Osteocyte (in vitro differentiated cells): ENCODE data around the gene COMP. TPM values are rescaled to one million over a fixed set of nuclear protein-coding genes. Genes with fewer than 3 reads are reported as not detected.
"Not testable (repeated sequence)": the region's sequence is repeated elsewhere in the genome, so short reads cannot be mapped to it uniquely, and the experiment has no call there.

ENCODE experiments used
- DNase-seq: peaks from one replicate; pipeline ENCODE4 v3.0.0; 2021; ENCODE audit warnings: mixed read lengths; ENCODE audit not compliant: unreplicated experiment; ENCODE audit errors: extremely low spot score
- H3K27ac Mint-ChIP-seq: one replicate; pipeline ENCODE4 v1.8.0; 2021; ENCODE audit warnings: mild to moderate bottlenecking, mixed read lengths; ENCODE audit not compliant: unreplicated experiment
- H3K27me3 Mint-ChIP-seq: one replicate; pipeline ENCODE4 v1.8.0; 2021; ENCODE audit warnings: mixed read lengths; ENCODE audit not compliant: unreplicated experiment
- H3K36me3 Mint-ChIP-seq: one replicate; pipeline ENCODE4 v1.8.0; 2021; ENCODE audit warnings: mixed read lengths; ENCODE audit not compliant: unreplicated experiment
- H3K4me1 Mint-ChIP-seq: one replicate; pipeline ENCODE4 v1.8.0; 2021; ENCODE audit warnings: mixed read lengths; ENCODE audit not compliant: unreplicated experiment
- H3K4me3 Mint-ChIP-seq: one replicate; pipeline ENCODE4 v1.8.0; 2021; ENCODE audit warnings: mild to moderate bottlenecking, moderate library complexity, mixed read lengths; ENCODE audit not compliant: unreplicated experiment
- H3K9me3 Mint-ChIP-seq: one replicate; pipeline ENCODE4 v1.8.0; 2021; ENCODE audit warnings: mixed read lengths; ENCODE audit not compliant: unreplicated experiment
- CTCF ChIP-seq: fragments of 200-600 bp; sonication (generic); IDR thresholded peaks from 2 replicates; pipeline ENCODE4 v1.5.0; 2021; ENCODE audit warnings: antibody characterized with exemption, mild to moderate bottlenecking, moderate library complexity
- total RNA-seq: library from RNA; stranded (reverse); gene quantifications from 2 replicates; pipeline ENCODE4 v1.2.1, GENCODE V29; 2021

The COMP gene
- total RNA-seq, 1 donor from 2014 or later, result 0.13 TPM

- peaks cover 25% of the 10 kb centered on the region for H3K4me1 Mint-ChIP-seq
- no peaks in the 10 kb centered on the region for H3K36me3 Mint-ChIP-seq
- H3K9me3 Mint-ChIP-seq, result peaks cover 4% of the 10 kb centered on the region
- H3K27me3 Mint-ChIP-seq, result peaks cover 5% of the 10 kb centered on the region
- no peak for TF ChIP-seq CTCF
- DNase-seq, result no peak
- H3K27ac Mint-ChIP-seq, result no peak overlapping the region
- peak overlapping the region; percentile 76 for H3K4me3 Mint-ChIP-seq
Observed at GRCh38 chr19:18830488-18830887, 39.4 kb upstream of the COMP start.

GRCh38 chr19:18828786-18829185, 37.7 kb upstream of the COMP start:
- peaks cover 5% of the 10 kb centered on the region for H3K27me3 Mint-ChIP-seq
- no peaks in the 10 kb centered on the region for H3K36me3 Mint-ChIP-seq
- DNase-seq, result no peak
- no peak overlapping the region for H3K4me3 Mint-ChIP-seq
- no peak for TF ChIP-seq CTCF
- H3K27ac Mint-ChIP-seq, result no peak overlapping the region
- H3K4me1 Mint-ChIP-seq, result peaks cover 11% of the 10 kb centered on the region
- H3K9me3 Mint-ChIP-seq, result peaks cover 4% of the 10 kb centered on the region

GRCh38 chr19:18817574-18817973, 26.5 kb upstream of the COMP start:
- DNase-seq, result no peak
- no peak overlapping the region for H3K4me3 Mint-ChIP-seq
- H3K4me1 Mint-ChIP-seq, result peaks cover 6% of the 10 kb centered on the region
- H3K9me3 Mint-ChIP-seq, result no peaks in the 10 kb centered on the region
- H3K27me3 Mint-ChIP-seq, result peaks cover 4% of the 10 kb centered on the region
- no peaks in the 10 kb centered on the region for H3K36me3 Mint-ChIP-seq
- H3K27ac Mint-ChIP-seq, result no peak overlapping the region
- no peak for TF ChIP-seq CTCF

- not testable (repeated sequence) for H3K4me3 Mint-ChIP-seq, H3K36me3 Mint-ChIP-seq, DNase-seq, H3K9me3 Mint-ChIP-seq, H3K27ac Mint-ChIP-seq, H3K27me3 Mint-ChIP-seq, H3K4me1 Mint-ChIP-seq
Observed at GRCh38 chr19:18816645-18817044, 25.5 kb upstream of the COMP start.

- H3K27me3 Mint-ChIP-seq, result peaks cover 9% of the 10 kb centered on the region
- H3K4me1 Mint-ChIP-seq, result peaks cover 6% of the 10 kb centered on the region
- no peaks in the 10 kb centered on the region for H3K36me3 Mint-ChIP-seq
Observed at GRCh38 chr19:18815673-18816072, 24.6 kb upstream of the COMP start.

More at GRCh38 chr19:18815673-18816072, 24.6 kb upstream of the COMP start:
- TF ChIP-seq CTCF, result no peak
- Mint-ChIP-seq H3K9me3 (no peaks in the 10 kb centered on the region), H3K4me3 (no peak overlapping the region), H3K27ac (no peak overlapping the region)
- DNase-seq, result no peak
